Large intestine (tissue), 12 donors: ENCODE results near the gene JPT1. TPM values are rescaled to one million over a fixed set of nuclear protein-coding genes. Genes with fewer than 3 reads are reported as not detected.

Source experiments
- DNase-seq, 2 donors: peaks; one replicate each; pipeline versions ENCODE4 v3.0.0 to v3.0.0-alpha.2; 2013
- H3K27ac ChIP-seq: one replicate; pipeline ENCODE4 v1.5.1; 2013; ENCODE audit warnings: low read length
- H3K27me3 ChIP-seq: 2 replicates; pipeline ENCODE4 v1.6.1; 2013; ENCODE audit warnings: low read length; ENCODE audit not compliant: control insufficient read depth, insufficient read depth
- H3K36me3 ChIP-seq: 2 replicates; pipeline ENCODE4 v1.6.1; 2013; ENCODE audit warnings: low read length; ENCODE audit not compliant: control insufficient read depth, insufficient read depth
- H3K4me1 ChIP-seq: one replicate; pipeline ENCODE4 v1.6.1; 2013; ENCODE audit warnings: low read length; ENCODE audit not compliant: control insufficient read depth, insufficient read depth
- H3K4me3 ChIP-seq: one replicate; pipeline ENCODE4 v1.5.1; 2013; ENCODE audit warnings: low read length
- H3K9me3 ChIP-seq: one replicate; pipeline ENCODE4 v1.6.1; 2013; ENCODE audit warnings: mild to moderate bottlenecking, low read depth, low read length, moderate library complexity; ENCODE audit not compliant: control insufficient read depth
- WGBS: methylation state at CpG from one replicate; pipeline ENCODE4 v1.1.5; 2013; ENCODE audit warnings: low lambda C conversion rate; ENCODE audit not compliant: insufficient coverage; 5-methylcytosine and 5-hydroxymethylcytosine counted together
- long read RNA-seq, 11 donors: transcript quantifications; one replicate each; lab custom pipeline, GENCODE V29; 2026
- polyA plus RNA-seq: library from polyadenylated mRNA; unstranded; fragments of 120-200 nt; gene quantifications from one replicate; pipeline ENCODE4 v1.2.1, GENCODE V29; 2013

The JPT1 gene
- 93.1 TPM for polyA plus RNA-seq
- long read RNA-seq, donor 1 = 0 reads
- long read RNA-seq, donor 2, partial matches to known transcripts = 0 of 20 reads
- long read RNA-seq, donor 2, other reads (novel, unspliced or antisense) = 20 of 20 reads
- long read RNA-seq, donor 3 = 0 reads
- long read RNA-seq, donor 4 = 0 reads
- long read RNA-seq, donor 5 = 0 reads
- long read RNA-seq, donor 6, partial matches to known transcripts = 21 of 21 reads
- long read RNA-seq, donor 6, other reads (novel, unspliced or antisense) = 0 of 21 reads
- long read RNA-seq, donor 7, partial matches to known transcripts = 0 of 12 reads
- long read RNA-seq, donor 7, other reads (novel, unspliced or antisense) = 12 of 12 reads
- long read RNA-seq, donor 8, partial matches to known transcripts = 32 of 32 reads
- long read RNA-seq, donor 8, other reads (novel, unspliced or antisense) = 0 of 32 reads
- long read RNA-seq, donor 9, partial matches to known transcripts = 0 of 17 reads
- long read RNA-seq, donor 9, other reads (novel, unspliced or antisense) = 17 of 17 reads
- long read RNA-seq, donor 10, partial matches to known transcripts = 6 of 40 reads
- long read RNA-seq, donor 10, other reads (novel, unspliced or antisense) = 34 of 40 reads
- long read RNA-seq, donor 11, partial matches to known transcripts = 0 of 13 reads
- long read RNA-seq, donor 11, other reads (novel, unspliced or antisense) = 13 of 13 reads

GRCh38 chr17:75154195-75155106 is at the start of gene JPT1:
JPT1 (minus strand) TSS chr17:75154512; CDS start chr17:75154397, 115 bp downstream.
- Histone ChIP-seq H3K27ac (peak within 1 kb of the TSS; percentile 69), H3K36me3 (no peaks in the 10 kb centered on the region), H3K4me1 (peaks cover 8% of the 10 kb centered on the region), H3K4me3 (peak within 1 kb of the TSS; percentile 96), H3K27me3 (no peaks in the 10 kb centered on the region), H3K9me3 (no peaks in the 10 kb centered on the region)
- DNase-seq = peak; percentile 99
- no CpG with 5 or more reads among the region's 67 CpGs for WGBS

DNA sequence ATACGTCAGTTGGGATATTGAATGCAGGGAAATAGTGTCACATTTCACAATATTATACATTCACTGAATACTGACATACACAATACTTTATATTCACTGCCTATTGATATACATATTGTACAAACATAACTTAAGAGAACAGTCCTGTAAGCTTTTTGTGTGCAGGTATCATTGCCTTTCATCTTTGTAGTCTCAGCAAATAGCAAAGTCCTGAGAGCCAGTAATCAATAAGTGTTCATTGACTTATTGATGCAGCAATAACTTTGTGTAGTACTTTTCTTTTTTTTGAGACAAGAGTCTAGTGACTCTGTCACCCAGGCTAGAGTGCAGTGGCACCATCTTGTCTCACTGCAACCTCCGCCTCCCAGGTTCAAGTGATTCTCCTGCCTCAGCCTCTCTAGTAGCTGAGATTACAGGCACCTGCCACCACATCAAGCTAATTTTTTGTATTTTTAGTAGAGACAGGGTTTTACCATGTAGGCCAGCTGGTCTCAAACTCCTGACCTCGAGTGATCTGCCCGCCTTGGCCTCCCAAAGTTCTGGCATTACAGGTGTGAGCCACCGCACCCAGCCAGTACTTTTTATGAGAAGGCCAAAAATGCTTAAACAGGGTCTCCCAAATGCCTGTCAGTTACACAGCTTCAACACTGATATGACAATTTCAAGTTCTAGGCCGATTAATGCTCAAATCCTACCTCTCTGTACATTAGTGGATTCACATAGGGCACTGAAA is 45.7 kb upstream of the JPT1 start:
- Histone ChIP-seq H3K4me3 (no peak overlapping the region), H3K27me3 (no peaks in the 10 kb centered on the region), H3K36me3 (no peaks in the 10 kb centered on the region), H3K9me3 (no peaks in the 10 kb centered on the region), H3K27ac (no peak overlapping the region), H3K4me1 (peaks cover 4% of the 10 kb centered on the region)
- no CpG with 5 or more reads among the region's 6 CpGs for WGBS
- no peak for DNase-seq

- Histone ChIP-seq H3K27ac (no peak overlapping the region), H3K27me3 (no peaks in the 10 kb centered on the region), H3K9me3 (no peaks in the 10 kb centered on the region), H3K4me3 (no peak overlapping the region), H3K36me3 (no peaks in the 10 kb centered on the region), H3K4me1 (no peaks in the 10 kb centered on the region)
- no peak for DNase-seq
- WGBS = no CpG with 5 or more reads among the region's 5 CpGs
Measured at GRCh38 chr17:75194879-75195278, 40.6 kb upstream of the JPT1 start.

GRCh38 chr17:75191584-75191983 is 37.3 kb upstream of the JPT1 start:
- H3K36me3 ChIP-seq = no peaks in the 10 kb centered on the region
- WGBS = 0% methylated on average over 1 of the region's 4 CpGs
- H3K27me3 ChIP-seq = no peaks in the 10 kb centered on the region
- H3K4me1 ChIP-seq = no peaks in the 10 kb centered on the region
- DNase-seq = peak; percentile 12 to 53
- H3K27ac ChIP-seq = no peak overlapping the region
- H3K4me3 ChIP-seq = no peak overlapping the region
- H3K9me3 ChIP-seq = no peaks in the 10 kb centered on the region

DNA sequence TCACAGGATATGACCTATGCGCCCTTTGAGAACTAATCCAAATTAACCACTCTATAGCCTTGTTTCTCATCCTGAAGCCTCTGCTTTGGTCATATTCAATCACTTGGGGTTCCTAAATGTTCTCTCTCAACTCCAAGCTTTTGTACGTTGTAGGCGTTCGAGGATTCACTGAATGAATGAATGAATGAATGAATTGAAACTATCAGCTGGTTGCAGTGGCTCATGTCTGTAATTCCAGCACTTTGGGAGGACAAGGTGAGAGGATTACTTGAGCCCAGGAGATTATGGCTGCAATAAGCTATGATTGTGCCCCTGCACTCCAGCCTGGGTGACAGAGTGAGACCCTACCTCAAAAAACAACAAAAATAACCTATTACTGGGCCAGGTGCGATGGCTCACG is 34.3 kb upstream of the JPT1 start:
- H3K4me1 ChIP-seq = no peaks in the 10 kb centered on the region
- H3K27ac ChIP-seq = no peak overlapping the region
- 100% methylated on average over 3 of the region's 6 CpGs for WGBS
- H3K36me3 ChIP-seq = no peaks in the 10 kb centered on the region
- no peak overlapping the region for H3K4me3 ChIP-seq
- DNase-seq = no peak
- H3K27me3 ChIP-seq = no peaks in the 10 kb centered on the region
- no peaks in the 10 kb centered on the region for H3K9me3 ChIP-seq

DNA sequence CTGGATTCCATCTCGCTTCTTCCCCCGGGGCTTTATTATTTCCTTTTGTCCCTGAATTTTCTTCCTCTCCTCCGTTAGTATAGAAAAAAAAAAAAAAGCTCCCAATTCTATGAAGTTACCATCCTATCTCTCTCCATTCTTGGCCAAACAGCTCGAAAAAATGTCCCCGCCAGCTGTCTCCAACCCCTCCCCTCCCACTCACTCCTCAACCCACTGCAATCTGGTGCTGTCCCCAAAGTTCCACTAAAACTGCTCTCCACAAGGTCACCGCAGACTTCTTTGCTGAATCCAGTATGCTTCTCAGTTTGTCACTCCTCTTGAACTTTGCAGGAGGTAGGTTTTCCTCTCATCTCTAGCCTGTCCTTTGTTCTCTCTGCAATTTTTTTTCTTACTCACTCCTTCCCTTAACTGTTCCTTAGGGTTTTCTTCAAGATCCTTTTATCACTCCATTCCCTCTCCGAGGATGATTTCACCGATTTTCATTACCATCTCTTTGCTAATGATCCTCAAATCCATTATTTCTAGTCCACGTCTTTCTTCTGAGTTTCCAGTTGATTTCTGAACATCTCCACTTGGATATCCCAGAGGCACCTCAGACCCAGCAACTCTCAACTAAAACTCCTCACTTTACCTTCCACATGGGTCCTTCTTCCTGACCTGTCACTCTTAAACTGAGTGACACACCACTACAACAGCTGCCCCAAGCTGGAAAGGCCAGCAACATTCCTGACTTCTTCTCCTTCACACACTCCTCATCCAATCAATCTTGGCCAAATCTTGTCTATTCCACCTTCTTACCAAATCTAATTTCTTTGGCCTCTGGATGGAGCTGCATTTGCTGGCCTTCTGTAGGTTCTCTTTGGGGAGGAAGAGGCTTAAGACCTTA is 29.9 kb upstream of the JPT1 start:
- Histone ChIP-seq H3K36me3 (peaks cover 12% of the 10 kb centered on the region), H3K27ac (no peak overlapping the region), H3K9me3 (no peaks in the 10 kb centered on the region), H3K4me3 (no peak overlapping the region), H3K27me3 (no peaks in the 10 kb centered on the region), H3K4me1 (peaks cover 3% of the 10 kb centered on the region)
- 99% methylated on average over 6 of the region's 9 CpGs for WGBS
- no peak for DNase-seq

GRCh38 chr17:75182569-75183436 is 28.5 kb upstream of the JPT1 start, which contains the start of gene SUMO2:
SUMO2 (minus strand) TSS chr17:75182959; CDS start chr17:75182834, 125 bp downstream.
- H3K9me3 ChIP-seq = no peaks in the 10 kb centered on the region
- WGBS = no CpG with 5 or more reads among the region's 92 CpGs
- peak within 1 kb of the TSS; percentile 94 for H3K4me3 ChIP-seq
- H3K27ac ChIP-seq = peak within 1 kb of the TSS; percentile 100
- DNase-seq = peak; percentile 94 to 98
- peaks cover 3% of the 10 kb centered on the region for H3K4me1 ChIP-seq
- peaks cover 23% of the 10 kb centered on the region for H3K36me3 ChIP-seq
- H3K27me3 ChIP-seq = no peaks in the 10 kb centered on the region

- Histone ChIP-seq H3K27ac (peak overlapping the region; percentile 100), H3K4me3 (peak overlapping the region; percentile 94), H3K4me1 (peaks cover 3% of the 10 kb centered on the region), H3K9me3 (no peaks in the 10 kb centered on the region), H3K36me3 (peaks cover 28% of the 10 kb centered on the region), H3K27me3 (no peaks in the 10 kb centered on the region)
- WGBS = no CpG with 5 or more reads among the region's 33 CpGs
- DNase-seq = no peak
Measured at GRCh38 chr17:75182319-75182568, 27.9 kb upstream of the JPT1 start.
